HL-60 (cell line): Measurements from ENCODE around the gene EFNA5.

Experiments used
- DNase-seq, 2 experiments: peaks; one replicate each; pipeline ENCODE4 v3.0.0-alpha.2; 2010 to 2020; ENCODE audit warnings: low read depth in 1 of 2, low spot score in 1 of 2
- H3K27ac ChIP-seq: fragments of 250-450 bp; sonication (Bioruptor Pico); replicated peaks from 2 replicates; pipeline ENCODE4 v1.5.1; 2020; ENCODE audit warnings: mild to moderate bottlenecking, moderate library complexity
- H3K27me3 ChIP-seq: fragments of 250-450 bp; sonication (Bioruptor Pico); 2 replicates; pipeline ENCODE4 v1.5.1; 2021; ENCODE audit warnings: mild to moderate bottlenecking, moderate library complexity; ENCODE audit not compliant: insufficient read depth, poor library complexity, severe bottlenecking
- H3K4me3 ChIP-seq: replicated peaks from 2 replicates; pipeline ENCODE4 v1.5.1; 2011; ENCODE audit warnings: mild to moderate bottlenecking, control low read depth, low read length; ENCODE audit not compliant: insufficient read depth
- GABPA ChIP-seq: IDR thresholded peaks from 2 replicates; pipeline ENCODE4 v1.6.1; 2012; ENCODE audit warnings: low read depth
- POLR2AphosphoS5 ChIP-seq: IDR thresholded peaks from 2 replicates; pipeline ENCODE4 v1.6.1; 2012; ENCODE audit warnings: low read depth
- SPI1 ChIP-seq: IDR thresholded peaks from 2 replicates; pipeline ENCODE4 v1.6.1; 2012; ENCODE audit warnings: low read depth, mild to moderate bottlenecking, borderline replicate concordance
- TF ChIP-seq, protein P1 (sequence below): IDR thresholded peaks from 2 replicates; pipeline ENCODE4 v1.6.1; 2012; ENCODE audit warnings: low read depth; ENCODE audit not compliant: insufficient replicate concordance
- TF ChIP-seq, protein P2 (sequence below): IDR thresholded peaks from one replicate; pipeline ENCODE4 v1.5.1; 2011; ENCODE audit warnings: low read length, control low read depth, inconsistent platforms; ENCODE audit not compliant: insufficient read depth

EFNA5 gene

DNA sequence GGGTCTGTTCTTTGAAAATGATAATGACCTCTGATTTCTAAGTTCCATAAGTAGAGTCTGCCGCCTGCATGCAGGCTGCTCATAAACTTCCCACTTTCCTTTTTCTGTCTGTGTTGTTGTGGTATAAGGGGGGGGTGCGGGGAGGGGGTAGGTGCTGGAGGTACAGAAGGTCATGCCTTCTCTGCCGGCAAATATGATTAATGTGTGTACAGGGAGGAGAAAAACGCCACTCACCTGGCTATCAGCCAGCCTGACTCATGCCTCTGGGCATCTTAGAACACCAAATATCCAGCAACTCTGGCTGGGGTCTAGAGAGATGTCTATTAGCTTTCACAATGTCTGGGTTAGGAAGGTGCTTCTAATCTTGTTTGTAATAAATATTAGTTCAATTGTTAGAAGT is 128.3 kb downstream of the EFNA5 start:
- H3K27me3 ChIP-seq = no peaks in the 10 kb centered on the region
- H3K27ac ChIP-seq = no peak overlapping the region
- DNase-seq = no peak
- TF ChIP-seq, protein P1, sequence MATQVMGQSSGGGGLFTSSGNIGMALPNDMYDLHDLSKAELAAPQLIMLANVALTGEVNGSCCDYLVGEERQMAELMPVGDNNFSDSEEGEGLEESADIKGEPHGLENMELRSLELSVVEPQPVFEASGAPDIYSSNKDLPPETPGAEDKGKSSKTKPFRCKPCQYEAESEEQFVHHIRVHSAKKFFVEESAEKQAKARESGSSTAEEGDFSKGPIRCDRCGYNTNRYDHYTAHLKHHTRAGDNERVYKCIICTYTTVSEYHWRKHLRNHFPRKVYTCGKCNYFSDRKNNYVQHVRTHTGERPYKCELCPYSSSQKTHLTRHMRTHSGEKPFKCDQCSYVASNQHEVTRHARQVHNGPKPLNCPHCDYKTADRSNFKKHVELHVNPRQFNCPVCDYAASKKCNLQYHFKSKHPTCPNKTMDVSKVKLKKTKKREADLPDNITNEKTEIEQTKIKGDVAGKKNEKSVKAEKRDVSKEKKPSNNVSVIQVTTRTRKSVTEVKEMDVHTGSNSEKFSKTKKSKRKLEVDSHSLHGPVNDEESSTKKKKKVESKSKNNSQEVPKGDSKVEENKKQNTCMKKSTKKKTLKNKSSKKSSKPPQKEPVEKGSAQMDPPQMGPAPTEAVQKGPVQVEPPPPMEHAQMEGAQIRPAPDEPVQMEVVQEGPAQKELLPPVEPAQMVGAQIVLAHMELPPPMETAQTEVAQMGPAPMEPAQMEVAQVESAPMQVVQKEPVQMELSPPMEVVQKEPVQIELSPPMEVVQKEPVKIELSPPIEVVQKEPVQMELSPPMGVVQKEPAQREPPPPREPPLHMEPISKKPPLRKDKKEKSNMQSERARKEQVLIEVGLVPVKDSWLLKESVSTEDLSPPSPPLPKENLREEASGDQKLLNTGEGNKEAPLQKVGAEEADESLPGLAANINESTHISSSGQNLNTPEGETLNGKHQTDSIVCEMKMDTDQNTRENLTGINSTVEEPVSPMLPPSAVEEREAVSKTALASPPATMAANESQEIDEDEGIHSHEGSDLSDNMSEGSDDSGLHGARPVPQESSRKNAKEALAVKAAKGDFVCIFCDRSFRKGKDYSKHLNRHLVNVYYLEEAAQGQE = no peak
- TF ChIP-seq GABPA (no peak), SPI1 (no peak), POLR2AphosphoS5 (no peak)
- TF ChIP-seq, protein P2, sequence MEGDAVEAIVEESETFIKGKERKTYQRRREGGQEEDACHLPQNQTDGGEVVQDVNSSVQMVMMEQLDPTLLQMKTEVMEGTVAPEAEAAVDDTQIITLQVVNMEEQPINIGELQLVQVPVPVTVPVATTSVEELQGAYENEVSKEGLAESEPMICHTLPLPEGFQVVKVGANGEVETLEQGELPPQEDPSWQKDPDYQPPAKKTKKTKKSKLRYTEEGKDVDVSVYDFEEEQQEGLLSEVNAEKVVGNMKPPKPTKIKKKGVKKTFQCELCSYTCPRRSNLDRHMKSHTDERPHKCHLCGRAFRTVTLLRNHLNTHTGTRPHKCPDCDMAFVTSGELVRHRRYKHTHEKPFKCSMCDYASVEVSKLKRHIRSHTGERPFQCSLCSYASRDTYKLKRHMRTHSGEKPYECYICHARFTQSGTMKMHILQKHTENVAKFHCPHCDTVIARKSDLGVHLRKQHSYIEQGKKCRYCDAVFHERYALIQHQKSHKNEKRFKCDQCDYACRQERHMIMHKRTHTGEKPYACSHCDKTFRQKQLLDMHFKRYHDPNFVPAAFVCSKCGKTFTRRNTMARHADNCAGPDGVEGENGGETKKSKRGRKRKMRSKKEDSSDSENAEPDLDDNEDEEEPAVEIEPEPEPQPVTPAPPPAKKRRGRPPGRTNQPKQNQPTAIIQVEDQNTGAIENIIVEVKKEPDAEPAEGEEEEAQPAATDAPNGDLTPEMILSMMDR = no peak
- no peak overlapping the region for H3K4me3 ChIP-seq

DNA sequence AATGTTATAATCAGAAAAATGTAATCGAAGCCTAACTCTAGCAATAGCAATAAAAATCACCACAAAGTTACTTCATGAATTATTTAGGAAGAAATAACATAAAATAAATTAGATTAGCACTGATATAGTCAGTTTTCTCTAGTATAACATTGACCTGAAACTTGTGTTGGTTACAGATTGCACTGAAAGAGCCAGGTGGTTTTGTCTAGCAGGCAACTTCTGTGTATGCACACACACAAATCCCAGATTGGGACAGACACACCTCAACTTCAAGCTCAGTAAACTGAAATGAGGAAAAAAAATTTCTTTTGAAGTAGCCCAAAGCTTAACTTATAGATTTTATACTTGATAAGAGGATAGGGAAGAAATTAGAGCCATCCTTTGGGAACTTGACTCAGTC is 129.3 kb downstream of the EFNA5 start:
- H3K27ac ChIP-seq = no peak overlapping the region
- DNase-seq = no peak
- H3K27me3 ChIP-seq = no peaks in the 10 kb centered on the region
- no peak for TF ChIP-seq GABPA
- no peak overlapping the region for H3K4me3 ChIP-seq

DNA sequence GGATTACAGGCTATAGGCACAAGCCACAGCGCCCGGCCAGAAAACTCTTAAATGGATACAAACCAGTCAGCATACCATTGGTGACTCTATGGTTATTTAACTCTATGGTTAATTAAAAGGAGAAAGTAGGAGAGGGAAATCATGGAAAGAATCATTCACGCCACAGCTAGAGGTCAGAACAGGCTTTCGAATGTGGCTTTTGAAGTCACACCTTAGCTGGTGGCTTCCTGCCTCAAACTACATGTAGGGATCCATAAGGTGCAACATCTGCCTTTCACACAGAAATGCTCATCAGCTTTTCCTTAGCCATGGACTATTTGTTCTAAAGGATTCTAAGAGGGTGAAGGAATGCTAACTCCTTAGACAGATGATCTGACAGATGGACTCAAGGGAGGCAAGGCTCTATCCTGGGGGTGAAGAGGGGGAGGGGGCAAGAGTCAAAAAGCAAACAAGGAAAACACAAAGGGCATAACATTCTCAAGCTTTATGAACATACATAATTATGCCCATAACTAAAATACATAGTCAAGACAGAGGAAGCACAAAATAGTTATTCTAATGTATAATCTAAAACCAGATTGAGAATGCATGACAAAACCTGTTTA is 130.9 kb downstream of the EFNA5 start:
- H3K27me3 ChIP-seq = no peaks in the 10 kb centered on the region
- DNase-seq = no peak
- TF ChIP-seq, protein P1 = no peak
- TF ChIP-seq POLR2AphosphoS5 (no peak), SPI1 (no peak), GABPA (no peak)
- TF ChIP-seq, protein P2 = no peak
- H3K27ac ChIP-seq = no peak overlapping the region
- no peak overlapping the region for H3K4me3 ChIP-seq

DNA sequence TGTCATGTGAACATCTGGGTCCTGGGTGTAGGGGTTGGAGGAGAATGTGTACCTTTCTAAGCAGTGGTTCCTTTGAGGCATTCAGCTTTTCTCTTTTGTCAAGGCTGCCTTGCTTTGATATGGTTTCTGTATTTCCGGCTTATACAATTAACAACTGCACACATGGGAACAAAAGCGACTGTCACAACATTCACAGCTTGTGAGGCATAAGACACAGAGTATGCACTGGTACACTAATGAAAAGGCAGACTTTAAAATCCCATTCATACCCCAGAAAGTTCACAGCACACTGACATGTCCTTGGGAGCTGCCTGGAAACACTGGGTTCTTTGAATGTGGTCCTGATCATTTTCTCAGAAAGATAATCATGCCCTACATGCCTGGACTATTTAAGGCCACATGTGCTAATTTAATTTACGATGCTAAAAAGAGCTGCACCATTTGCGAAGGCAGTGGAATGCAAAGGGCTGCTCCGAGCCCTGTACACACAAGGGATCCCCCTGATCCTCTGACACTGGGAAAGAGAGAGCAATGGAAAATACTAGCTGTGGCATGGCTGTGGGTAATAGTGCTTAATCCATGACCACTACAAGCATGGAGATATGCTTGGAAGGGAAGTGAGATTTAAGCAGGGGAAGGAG is 131.8 kb downstream of the EFNA5 start:
- DNase-seq = no peak
- no peak overlapping the region for H3K27ac ChIP-seq
- H3K27me3 ChIP-seq = no peaks in the 10 kb centered on the region
- TF ChIP-seq, protein P1 = no peak
- TF ChIP-seq, protein P2 = no peak
- no peak for TF ChIP-seq GABPA
- TF ChIP-seq SPI1 = no peak
- TF ChIP-seq POLR2AphosphoS5 = no peak
- no peak overlapping the region for H3K4me3 ChIP-seq
